ENCODE data around the gene WNT6.
"Not testable (repeated sequence)": the region's sequence is repeated elsewhere in the genome, so short reads cannot be mapped to it uniquely, and the experiment has no call there.

The WNT6 gene

GRCh38 chr2:218830526-218831306, 28.9 kb upstream of the WNT6 start:
- no peak for DNase-seq (ENCODE audit: low read depth)

- DNase-seq (ENCODE audit: low read depth): no peak
These were observed 28.1 kb upstream of the WNT6 start, which contains the start of gene PRKAG3 for GRCh38 chr2:218831378-218831990. TSS of gene PRKAG3 (minus strand) at chr2:218831803.

GRCh38 chr2:218832081-218832480, 27.5 kb upstream of the WNT6 start:
- DNase-seq (ENCODE audit: low read depth): no peak

- DNase-seq (ENCODE audit: low read depth): peak; percentile 42
These were observed 27.1 kb upstream of the WNT6 start for GRCh38 chr2:218832520-218832919.

GRCh38 chr2:218833023-218833609, 26.5 kb upstream of the WNT6 start:
- no peak for DNase-seq (ENCODE audit: low read depth)

GRCh38 chr2:218834685-218835084, 24.9 kb upstream of the WNT6 start:
- DNase-seq (ENCODE audit: low read depth): no peak

- no peak for DNase-seq (ENCODE audit: low read depth)
These were observed 22.1 kb upstream of the WNT6 start for GRCh38 chr2:218837495-218837894.

- peak; percentile 42 for DNase-seq (ENCODE audit: low read depth)
These were observed 20.2 kb upstream of the WNT6 start for GRCh38 chr2:218839430-218839829.

- no peak for DNase-seq (ENCODE audit: low read depth)
These were observed 19.7 kb upstream of the WNT6 start for GRCh38 chr2:218839888-218840287.

GRCh38 chr2:218844334-218844733, 15.3 kb upstream of the WNT6 start:
- DNase-seq (ENCODE audit: low read depth): not testable (repeated sequence)

- not testable (repeated sequence) for DNase-seq (ENCODE audit: low read depth)
These were observed 12.6 kb upstream of the WNT6 start for GRCh38 chr2:218846963-218847362.

GRCh38 chr2:218849721-218850120, 9.9 kb upstream of the WNT6 start:
- no peak for DNase-seq (ENCODE audit: low read depth)

GRCh38 chr2:218850796-218851195, 8.8 kb upstream of the WNT6 start:
- DNase-seq (ENCODE audit: low read depth): no peak

GRCh38 chr2:218851286-218851685, 8.3 kb upstream of the WNT6 start:
- no peak for DNase-seq (ENCODE audit: low read depth)

GRCh38 chr2:218852911-218853667, 6.5 kb upstream of the WNT6 start:
- no peak for DNase-seq (ENCODE audit: low read depth)

- no peak for DNase-seq (ENCODE audit: low read depth)
These were observed 5.8 kb upstream of the WNT6 start for GRCh38 chr2:218853766-218854165.

- DNase-seq (ENCODE audit: low read depth): no peak
These were observed 4.7 kb upstream of the WNT6 start for GRCh38 chr2:218854860-218855259.

- DNase-seq (ENCODE audit: low read depth): no peak
These were observed 4.1 kb upstream of the WNT6 start for GRCh38 chr2:218855305-218856166.

- DNase-seq (ENCODE audit: low read depth): no peak
These were observed 3.3 kb upstream of the WNT6 start for GRCh38 chr2:218856167-218856895.

GRCh38 chr2:218856896-218857243, 2.7 kb upstream of the WNT6 start:
- no peak for DNase-seq (ENCODE audit: low read depth)

All from GM04504 (cell line).